Measurements from ENCODE around the gene TRIM24.

TRIM24 gene

GRCh38 chr7:138565451-138566114 is 105.5 kb downstream of the TRIM24 start:
- no peak overlapping the region for H3K4me3 ChIP-seq (ENCODE audit: low read depth, low read length)
- DNase-seq (ENCODE audit: low read depth, low spot score), result peak; percentile 37
- ChIA-PET POLR2A (no interaction called here), CTCF (no interaction called here)
- TF ChIP-seq, protein P1, sequence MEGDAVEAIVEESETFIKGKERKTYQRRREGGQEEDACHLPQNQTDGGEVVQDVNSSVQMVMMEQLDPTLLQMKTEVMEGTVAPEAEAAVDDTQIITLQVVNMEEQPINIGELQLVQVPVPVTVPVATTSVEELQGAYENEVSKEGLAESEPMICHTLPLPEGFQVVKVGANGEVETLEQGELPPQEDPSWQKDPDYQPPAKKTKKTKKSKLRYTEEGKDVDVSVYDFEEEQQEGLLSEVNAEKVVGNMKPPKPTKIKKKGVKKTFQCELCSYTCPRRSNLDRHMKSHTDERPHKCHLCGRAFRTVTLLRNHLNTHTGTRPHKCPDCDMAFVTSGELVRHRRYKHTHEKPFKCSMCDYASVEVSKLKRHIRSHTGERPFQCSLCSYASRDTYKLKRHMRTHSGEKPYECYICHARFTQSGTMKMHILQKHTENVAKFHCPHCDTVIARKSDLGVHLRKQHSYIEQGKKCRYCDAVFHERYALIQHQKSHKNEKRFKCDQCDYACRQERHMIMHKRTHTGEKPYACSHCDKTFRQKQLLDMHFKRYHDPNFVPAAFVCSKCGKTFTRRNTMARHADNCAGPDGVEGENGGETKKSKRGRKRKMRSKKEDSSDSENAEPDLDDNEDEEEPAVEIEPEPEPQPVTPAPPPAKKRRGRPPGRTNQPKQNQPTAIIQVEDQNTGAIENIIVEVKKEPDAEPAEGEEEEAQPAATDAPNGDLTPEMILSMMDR (IDR thresholded peaks at IDR 0.05; ENCODE audit: insufficient read depth, low read length, missing control alignments), result no peak

GRCh38 chr7:138568655-138569054 is 108.6 kb downstream of the TRIM24 start:
- ChIA-PET CTCF (no interaction called here), POLR2A (no interaction called here)
- TF ChIP-seq, protein P1 (IDR thresholded peaks at IDR 0.05; ENCODE audit: insufficient read depth, low read length, missing control alignments), result no peak
- no peak for DNase-seq (ENCODE audit: low read depth, low spot score)
- no peak overlapping the region for H3K4me3 ChIP-seq (ENCODE audit: low read depth, low read length)

- TF ChIP-seq, protein P1 (IDR thresholded peaks at IDR 0.05; ENCODE audit: insufficient read depth, low read length, missing control alignments), result no peak
Observed at GRCh38 chr7:138569418-138569817, 109.4 kb downstream of the TRIM24 start.

GRCh38 chr7:138570715-138571114 is 110.7 kb downstream of the TRIM24 start:
- DNase-seq (ENCODE audit: low read depth, low spot score), result no peak
- ChIA-PET POLR2A (no interaction called here), CTCF (no interaction called here)
- H3K4me3 ChIP-seq (ENCODE audit: low read depth, low read length), result no peak overlapping the region
- TF ChIP-seq, protein P1 (IDR thresholded peaks at IDR 0.05; ENCODE audit: insufficient read depth, low read length, missing control alignments), result no peak

More at GRCh38 chr7:138569418-138569817, 109.4 kb downstream of the TRIM24 start:
- H3K4me3 ChIP-seq (ENCODE audit: low read depth, low read length), result no peak overlapping the region
- ChIA-PET POLR2A (no interaction called here), CTCF (no interaction called here)
- no peak for DNase-seq (ENCODE audit: low read depth, low spot score)

GRCh38 chr7:138573741-138574140 is 113.7 kb downstream of the TRIM24 start:
- ChIA-PET CTCF (no interaction called here), POLR2A (no interaction called here)

GRCh38 chr7:138575897-138576428 is 115.9 kb downstream of the TRIM24 start:
- ChIA-PET POLR2A (no interaction called here), CTCF (no interaction called here)
- TF ChIP-seq, protein P1 (IDR thresholded peaks at IDR 0.05; ENCODE audit: insufficient read depth, low read length, missing control alignments), result no peak
- no peak for DNase-seq (ENCODE audit: low read depth, low spot score)
- H3K4me3 ChIP-seq (ENCODE audit: low read depth, low read length), result no peak overlapping the region

More at GRCh38 chr7:138573741-138574140, 113.7 kb downstream of the TRIM24 start:
- TF ChIP-seq, protein P1 (IDR thresholded peaks at IDR 0.05; ENCODE audit: insufficient read depth, low read length, missing control alignments), result no peak
- H3K4me3 ChIP-seq (ENCODE audit: low read depth, low read length), result no peak overlapping the region
- DNase-seq (ENCODE audit: low read depth, low spot score), result no peak
